ENCODE measurements around the gene FAF2.

GRCh38 chr5:176530983-176531901 is 83.1 kb downstream of the FAF2 start:
- TF ChIP-seq CTCF (IDR thresholded peaks at IDR 0.05) (no peak), POLR2AphosphoS5 (IDR thresholded peaks at IDR 0.05) (no peak), POLR2A (IDR thresholded peaks at IDR 0.05) (no peak)

Data from gastroesophageal sphincter (tissue), 3 donors.